Stimulated activated naive CD4-positive, alpha-beta T cell (primary cell): ENCODE results near the gene AKR1C1.
"Not testable (repeated sequence)": the region's sequence is repeated elsewhere in the genome, so short reads cannot be mapped to it uniquely, and the experiment has no call there.

ENCODE experiments used
- DNase-seq, 6 experiments: peaks; one replicate each; lab custom pipeline; 2025; lab: John Stamatoyannopoulos, UW

AKR1C1 gene

DNA sequence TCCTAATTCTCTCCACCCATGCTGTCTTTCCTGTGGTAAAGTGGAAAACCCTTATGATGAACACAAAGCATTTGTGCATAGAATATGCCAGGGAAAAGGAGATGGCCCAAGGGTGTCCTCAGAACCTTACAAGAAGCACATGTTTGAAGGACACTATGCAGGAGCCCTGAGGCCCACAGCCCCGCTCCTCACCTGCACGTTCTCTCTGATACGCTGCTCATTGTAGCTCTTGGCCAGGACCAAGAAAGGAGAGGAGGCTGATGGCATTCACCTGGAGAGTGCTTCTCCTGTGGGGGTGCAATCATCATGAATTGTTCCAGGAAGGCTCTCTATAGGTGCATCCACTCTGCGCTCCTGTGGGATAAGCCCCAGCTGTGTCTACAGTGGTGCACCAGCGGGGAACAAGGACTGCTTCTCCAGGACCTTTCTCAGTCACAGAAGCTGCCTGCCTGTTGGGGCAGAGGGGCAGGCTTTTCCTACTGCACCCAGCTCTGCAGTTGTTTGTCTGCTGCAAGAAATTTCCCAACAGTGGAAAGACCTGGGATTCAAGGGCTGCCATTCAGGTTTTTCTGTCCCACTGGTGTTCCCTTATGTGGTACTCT lies 20.5 kb downstream of the AKR1C1 start:
- DNase-seq = no peak

DNA sequence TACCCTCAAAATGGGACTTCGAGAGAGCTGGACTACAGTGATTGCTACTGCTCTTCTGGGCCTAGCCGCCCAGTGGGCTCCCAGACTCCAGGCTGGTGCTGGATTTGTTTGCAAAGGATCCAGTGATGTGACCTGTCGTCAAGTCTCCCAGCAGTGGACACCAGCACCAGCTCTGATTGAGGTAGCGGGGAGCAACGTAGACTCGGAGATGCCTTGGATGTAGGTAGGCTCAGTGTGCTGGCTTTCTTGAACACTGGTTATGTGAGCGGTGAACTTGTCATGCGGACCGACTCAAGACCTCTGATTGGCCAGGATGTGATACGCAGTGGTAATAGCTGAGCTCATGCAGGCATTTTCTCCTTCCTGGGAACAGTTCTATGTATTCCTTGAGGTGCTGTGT lies 21.0 kb downstream of the AKR1C1 start:
- no peak for DNase-seq

DNA sequence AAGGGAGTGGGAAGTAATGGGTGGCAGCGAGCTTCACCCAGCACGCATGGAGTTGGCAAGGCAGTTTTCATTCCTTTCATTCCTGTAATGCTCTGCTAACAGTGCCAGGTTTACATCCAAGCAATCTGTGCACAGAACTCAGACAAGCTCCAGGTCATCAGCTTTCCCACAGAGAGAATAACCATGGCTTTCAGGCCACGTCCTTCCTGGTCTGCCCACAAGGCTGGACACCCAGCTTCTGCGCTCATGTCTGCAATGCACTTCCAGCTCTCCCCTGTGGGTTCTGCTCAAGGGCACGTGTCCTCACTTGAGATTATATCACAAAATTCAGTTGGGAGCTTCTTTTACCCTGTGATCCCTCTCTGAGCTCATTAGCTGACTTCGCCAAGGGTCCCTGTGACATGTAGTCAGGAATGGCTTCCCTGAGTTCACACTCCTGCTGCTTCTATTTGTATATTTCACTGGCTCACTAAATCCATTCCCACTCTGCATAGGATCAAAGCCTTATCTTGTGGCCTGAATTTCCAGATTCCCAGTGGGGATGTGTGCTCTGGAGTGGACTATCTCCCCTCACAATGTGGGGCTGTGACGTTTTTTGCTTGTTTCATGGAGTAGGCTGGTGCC lies 21.9 kb downstream of the AKR1C1 start:
- no peak for DNase-seq

DNA sequence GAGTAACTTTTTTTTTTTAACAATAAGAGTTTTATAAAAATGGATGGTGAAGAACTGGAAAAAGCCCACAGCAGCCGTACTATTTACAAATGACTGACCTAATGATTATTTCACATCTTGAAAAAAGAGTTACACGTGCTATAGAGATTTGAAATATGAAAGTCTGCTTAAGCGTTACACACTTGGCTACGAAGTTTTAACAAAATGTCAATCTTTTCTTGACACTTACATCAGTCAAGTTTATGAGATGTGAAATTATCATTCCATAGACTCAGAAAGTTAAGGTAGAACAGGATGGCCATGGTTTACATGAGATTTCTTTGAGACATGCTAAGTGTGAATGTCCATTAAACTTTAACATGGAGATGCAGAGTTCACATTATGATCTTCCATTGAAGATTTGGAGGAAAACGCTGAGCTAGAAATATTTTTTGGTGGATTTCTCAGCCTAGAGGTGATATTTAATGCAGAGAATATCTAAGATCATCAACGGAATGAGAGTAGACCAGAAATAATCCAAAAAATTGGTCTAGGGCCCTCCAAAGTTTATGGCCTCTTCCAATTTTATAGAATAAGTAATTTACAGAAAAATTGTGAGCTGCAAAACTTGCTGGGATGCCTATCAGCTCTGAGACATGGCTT lies 24.9 kb downstream of the AKR1C1 start:
- DNase-seq = not testable (repeated sequence)

DNA sequence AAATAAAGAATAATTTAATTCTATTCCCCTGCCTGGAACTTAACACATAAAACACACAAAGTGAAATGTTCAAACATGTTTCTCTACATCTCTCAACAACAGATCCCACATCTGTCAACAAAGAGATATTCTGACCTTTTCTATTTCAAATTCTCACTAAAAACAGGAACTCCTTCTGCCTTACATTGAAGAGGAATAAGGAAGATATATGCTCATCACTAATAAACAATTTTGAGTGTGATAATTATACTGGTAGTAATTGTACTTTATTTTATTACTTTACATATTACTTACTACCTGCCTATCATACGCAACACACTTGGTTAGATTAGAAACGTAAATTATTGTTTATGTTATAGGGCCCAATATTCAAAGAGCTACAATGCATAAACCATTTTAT lies 27.0 kb downstream of the AKR1C1 start:
- no peak for DNase-seq

DNA sequence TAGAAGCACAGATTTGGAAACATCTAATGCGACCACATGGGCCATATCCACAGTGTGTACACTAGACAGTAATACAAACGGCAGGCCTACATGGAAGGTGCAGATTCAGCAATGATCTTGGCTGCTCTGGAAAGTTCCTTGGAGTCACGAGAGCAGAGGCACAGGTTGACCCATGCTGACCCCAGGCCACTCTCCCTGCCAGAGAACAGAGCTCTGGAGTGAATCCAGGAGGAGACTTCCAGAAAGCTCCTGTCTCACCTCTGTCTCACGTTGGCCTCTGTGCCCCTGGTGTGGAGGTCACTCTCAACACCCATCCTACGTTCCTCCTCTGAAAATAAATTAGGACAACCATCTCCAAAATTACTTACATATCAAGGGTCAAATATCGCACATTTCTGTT lies 28.2 kb downstream of the AKR1C1 start:
- DNase-seq = not testable (repeated sequence)

DNA sequence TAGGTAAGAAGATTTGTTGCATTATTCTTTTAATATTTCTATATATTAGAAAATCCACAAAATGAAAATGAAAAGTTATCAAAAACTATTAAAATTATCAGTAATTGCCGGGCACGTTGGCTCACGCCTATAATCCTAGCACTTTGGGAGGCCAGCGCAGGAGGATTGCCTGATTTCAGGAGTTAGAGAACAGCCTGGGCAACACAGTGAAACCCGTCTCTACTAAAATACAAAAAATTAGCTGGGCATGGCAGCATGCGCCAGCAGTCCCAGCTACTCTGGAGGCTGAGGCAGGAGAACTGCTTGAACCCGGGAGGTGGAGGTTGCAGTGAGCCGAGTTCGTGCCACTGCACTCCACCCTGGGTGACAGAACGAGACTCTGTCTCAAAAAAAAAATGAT lies 29.3 kb downstream of the AKR1C1 start:
- DNase-seq = not testable (repeated sequence)

DNA sequence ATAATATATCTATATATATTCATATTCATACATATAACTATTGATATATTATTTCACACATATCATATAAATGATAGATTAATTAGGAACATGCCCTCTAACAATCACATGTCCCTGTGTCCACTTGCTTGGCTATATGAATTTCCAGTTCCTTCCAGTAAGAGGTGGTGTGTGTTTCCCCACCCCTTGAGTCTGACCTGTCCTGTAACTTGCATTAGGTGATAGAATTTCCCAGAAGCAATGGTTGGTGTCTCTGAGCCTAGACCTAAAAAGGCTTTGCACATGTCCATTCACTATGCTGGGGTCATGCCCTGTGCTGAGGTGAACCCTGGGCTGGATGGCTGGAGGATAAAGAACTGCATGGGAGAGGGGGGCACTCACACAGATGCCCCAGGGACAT lies 31.0 kb downstream of the AKR1C1 start:
- not testable (repeated sequence) for DNase-seq

DNA sequence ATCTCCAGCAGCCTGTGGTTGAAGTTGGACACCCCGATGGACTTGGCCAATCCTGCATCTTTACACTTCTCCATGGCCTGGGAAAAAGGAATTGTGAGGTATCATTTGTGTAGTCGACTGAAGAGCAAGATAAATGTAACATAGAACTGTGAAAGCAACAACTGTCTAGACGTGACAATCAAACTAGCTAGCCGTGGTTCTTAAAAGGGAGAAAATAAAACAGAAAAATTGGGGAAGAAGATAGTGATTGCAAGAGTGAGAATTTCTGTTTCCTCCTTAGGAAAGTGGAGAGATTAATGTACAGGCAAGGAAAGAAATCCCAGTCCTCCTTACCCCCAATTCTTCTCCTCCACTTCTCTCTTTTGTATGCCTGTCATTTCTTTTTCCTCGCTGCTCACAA lies 35.5 kb downstream of the AKR1C1 start:
- DNase-seq = no peak

DNA sequence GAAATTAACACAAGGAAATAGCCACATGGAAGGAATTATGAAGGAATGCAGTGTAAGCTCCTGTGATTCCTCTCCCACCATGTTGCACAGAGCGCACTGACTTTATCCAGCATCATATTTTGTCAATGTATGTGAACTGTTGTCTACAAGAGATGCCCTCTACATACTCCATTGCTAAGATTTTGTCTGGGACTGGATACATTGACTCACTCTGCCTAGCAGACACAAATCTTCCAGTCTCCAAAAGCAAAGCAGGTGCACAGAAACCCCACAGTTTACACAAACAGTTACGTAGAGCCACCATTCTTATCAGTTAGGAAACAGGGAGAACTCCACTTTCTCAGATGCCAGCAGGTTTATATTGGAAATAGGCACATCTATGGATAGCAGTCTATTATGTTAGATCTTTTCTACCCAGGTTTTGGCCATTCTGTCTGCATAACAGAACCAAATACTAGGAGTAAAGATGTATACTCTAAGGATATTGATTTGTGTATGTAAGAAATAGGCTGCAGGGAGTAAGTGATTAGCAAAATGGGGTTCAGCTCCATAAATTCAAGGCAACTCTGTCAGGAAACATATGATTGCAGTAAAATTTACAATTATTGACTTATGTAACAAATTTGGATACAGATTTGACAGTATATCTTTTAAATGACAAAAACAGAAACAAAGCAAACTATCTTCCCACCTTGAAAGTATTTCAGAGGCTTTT lies 39.0 kb downstream of the AKR1C1 start:
- no peak for DNase-seq

DNA sequence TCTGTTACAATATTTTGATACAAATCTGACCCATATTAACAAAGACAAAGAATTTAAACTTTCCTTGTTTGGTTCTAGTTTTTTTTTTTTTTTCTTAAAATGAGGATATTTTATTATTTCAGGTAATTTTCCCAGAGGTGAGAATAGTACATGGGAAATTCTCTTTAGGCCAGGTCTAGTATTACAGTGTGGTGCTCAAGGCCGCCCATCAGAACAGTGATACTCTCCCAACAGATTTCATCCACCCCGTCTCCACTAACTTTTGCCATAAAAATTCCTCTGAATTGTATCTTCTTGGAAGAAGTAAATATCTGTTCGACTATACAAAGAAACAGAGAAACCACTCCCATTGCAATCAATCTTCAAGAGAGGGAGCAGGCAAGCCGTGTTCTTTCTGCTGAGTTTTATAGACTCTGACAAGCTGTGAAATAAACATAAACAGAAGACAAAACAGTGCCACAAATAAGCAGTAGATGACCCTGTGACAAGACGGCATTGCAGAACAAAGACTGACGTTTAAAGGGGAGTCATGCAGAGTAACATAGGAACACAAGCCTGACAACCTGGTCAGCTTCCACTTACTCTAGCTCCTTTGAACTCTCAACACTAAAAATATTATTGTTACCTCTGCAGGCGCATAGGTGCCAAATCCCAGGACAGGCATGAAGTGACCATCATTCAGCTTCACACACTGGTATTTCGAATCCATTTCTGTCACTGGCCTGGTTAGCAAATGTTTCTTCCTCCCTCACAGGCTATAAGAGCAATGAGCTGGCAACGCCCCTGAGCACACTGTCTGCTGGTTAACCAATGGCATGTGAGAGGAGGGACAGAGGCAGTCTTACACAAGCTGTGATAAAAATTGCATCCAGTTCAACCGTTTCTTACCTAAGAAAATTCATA lies 40.2 kb downstream of the AKR1C1 start, which contains the start of gene AKR1C2:
Gene AKR1C2 (minus strand): TSS at position 731 of the 903 bp plus-strand sequence. CDS start 22 bp downstream, at position 709.
- DNase-seq = not testable (repeated sequence)

DNA sequence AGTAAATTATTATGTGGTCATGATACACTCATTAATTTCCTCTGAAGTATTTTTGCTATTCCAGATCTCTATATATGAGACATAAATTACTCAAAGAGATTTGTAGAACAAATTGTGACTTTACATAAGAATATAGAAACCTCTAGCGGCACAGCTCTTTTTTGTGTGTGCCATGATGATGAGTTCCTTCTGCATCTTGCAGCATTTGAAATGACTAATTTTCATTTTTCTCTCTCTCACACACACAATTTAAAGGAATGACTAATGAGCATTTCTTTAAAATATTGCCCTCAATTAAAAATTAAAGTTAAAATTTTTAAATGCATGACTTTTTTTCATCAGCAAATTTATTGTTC lies 40.8 kb downstream of the AKR1C1 start:
- not testable (repeated sequence) for DNase-seq

DNA sequence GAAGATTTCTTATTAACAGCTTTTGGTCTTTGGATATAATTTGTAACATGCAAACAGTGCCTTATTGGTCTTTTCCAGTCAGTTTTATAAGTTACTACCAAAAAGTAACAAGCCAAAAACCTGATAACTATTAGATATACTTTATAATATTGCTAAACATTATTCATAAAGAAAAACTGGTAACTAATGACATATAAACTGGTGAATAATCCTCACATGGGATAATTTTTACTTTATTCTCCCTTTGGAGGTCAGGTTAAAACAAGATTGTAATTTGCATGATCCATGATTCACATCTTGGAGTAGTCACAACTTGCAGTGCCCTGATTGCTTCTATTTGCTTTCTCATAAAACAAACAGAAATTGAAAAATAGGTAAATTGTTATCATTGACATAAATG lies 41.3 kb downstream of the AKR1C1 start:
- not testable (repeated sequence) for DNase-seq

DNA sequence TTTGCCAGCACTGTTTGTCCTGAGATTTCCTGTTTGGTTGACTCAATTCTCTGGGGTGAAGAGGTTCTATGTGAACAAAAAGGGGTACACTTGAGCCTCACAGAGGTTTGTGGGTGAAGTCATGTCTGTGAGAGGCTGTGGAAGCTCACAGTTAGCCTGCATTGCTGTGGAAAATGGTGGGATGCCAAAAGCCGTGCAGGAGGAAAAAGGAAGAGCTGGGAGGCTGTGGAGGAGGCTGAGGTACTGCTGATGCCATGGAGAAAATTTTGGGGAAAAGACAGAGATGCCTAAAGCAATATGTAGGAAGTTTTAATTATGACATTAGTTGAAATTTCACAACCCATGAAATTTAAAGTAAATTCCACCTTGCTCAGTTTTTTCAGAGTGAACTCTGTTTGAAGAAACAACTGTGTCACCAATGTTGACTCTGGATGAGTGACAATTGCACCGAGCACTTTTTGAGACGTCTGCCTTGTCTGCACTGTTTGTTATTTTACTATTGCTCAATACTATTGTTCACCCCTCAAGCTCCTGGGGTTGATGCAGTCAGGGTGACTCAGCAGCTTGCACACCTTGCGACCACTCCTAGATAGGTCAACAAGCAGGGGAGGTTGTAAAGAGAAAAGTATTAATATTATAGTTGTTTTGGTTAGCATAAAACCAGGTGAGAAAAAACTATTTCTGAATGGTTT lies 45.8 kb downstream of the AKR1C1 start:
- DNase-seq = not testable (repeated sequence)

DNA sequence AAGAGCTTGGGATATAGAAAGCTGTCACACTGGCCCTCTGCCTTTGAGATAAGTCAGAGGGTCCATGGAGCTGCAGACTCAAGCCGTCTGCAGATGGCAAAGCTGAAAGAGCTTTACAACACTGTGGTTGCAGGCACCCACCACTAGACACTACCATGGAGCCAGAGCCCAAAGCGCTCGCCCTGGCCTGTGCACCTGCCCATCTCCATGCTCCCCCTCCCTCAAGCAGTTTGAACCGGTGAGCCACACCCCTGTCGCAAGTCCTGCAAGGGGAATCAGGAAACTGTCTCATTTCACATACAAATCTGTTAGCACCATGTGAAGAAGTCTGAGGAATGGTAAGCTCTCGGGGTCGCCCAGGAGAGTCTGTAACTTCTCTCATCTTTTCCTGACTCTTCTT lies 46.8 kb downstream of the AKR1C1 start:
- not testable (repeated sequence) for DNase-seq

DNA sequence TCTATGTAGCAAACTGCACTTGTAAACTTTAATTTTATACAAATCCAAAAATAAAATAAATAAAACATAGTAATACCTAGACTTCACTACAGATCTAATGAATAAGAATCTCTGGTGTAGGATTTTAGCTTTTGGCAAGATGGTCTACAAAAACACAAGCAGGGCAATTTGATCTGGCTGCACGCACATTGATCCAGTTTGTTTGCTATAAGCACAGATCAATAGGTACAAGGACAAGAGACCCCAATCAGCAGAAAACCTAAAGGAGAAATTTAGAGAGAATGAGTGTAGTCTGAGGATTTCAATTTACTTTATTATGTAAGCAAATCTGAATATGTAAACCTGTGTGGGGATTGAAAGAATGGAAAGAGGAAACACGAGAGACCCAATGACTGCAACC lies 48.2 kb downstream of the AKR1C1 start:
- DNase-seq = not testable (repeated sequence)

DNA sequence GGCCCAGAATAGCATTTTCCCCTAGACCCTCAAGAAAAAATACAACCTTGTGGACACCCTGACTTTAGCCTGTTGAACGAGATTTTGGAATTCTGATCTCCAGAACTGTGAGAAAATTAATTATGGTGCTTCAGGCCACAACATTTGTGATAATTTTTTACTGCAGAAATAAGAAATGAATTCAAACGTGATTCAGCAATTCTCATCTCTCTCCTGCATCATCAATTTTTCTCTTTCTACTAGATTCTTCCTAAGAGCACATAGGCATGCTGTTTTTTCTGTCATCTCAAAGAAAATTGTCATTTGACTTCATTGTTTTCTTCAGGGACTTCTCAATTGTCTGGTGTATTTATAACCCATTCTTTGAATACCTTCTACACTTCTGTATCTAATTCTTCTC lies 49.4 kb downstream of the AKR1C1 start:
- DNase-seq = no peak

DNA sequence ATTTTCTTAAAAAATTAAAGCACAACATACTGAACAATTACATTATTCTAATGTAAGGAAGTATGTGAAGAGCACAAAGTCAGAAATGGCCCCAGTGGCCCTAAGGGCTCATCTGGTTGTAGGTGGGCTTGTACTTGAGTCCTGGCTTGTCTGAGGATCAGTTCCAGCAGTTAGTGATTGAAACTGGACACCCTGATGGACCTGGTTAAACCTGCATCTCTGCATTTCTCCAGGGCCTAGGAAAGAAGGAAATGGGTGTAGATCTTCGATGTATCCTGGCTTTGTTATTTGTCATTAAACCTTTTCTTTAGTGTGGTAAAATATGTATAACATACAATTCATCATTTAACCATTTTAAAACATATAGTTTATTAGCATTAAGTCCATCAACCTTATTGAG lies 50.2 kb downstream of the AKR1C1 start:
- DNase-seq = no peak

DNA sequence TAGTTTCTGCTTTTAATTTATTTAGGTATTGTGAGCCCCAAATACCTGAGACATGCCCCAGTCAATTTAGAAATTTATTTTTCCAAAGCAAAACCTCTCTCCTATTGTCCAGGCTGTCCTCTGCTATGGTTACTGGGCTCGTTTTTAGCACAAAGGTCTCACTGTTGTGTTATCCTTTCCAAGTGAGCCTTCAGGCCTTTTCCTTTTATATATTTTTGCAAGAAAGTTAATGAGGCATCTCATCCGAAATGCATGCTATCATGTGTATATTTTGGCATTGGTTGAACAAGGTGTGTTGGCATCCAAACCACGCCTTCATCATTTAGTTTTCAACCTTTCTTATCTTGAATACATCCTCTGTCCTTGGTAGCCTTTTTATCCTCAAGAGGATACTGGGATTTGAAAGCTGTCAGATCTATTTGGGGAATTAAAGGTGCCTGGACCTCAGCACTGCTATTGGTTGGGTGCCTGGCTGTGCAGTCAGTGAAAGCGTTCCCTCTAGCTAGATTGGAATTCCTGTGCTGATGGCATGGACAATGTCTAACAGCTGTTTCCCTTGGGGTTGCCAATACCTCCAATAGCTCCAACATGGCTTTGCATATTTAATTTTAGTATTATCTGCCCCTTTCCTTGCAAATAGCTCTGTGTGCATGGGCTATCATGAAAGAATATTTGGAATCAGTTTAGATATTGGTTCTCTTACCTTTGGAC lies 51.1 kb downstream of the AKR1C1 start:
- not testable (repeated sequence) for DNase-seq

DNA sequence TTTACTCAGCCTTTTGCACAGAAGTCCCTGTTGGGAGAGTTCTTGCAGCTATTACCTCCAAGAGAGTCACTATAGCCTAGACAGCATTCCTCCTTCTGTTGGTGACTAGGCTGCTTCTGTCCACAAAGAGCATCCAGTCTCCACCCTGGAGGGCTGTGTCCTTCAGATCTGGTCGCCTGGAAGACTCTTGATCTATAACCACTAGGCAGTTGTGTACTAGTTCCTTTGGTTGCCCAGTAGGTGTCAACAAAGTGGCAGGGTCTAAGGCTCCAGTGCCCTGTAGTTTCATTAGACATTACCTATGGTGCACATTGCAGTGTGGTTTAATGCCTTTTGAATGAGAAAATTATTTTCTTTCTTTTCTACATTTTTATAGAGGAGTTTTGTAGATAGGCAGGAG lies 51.7 kb downstream of the AKR1C1 start:
- no peak for DNase-seq

DNA sequence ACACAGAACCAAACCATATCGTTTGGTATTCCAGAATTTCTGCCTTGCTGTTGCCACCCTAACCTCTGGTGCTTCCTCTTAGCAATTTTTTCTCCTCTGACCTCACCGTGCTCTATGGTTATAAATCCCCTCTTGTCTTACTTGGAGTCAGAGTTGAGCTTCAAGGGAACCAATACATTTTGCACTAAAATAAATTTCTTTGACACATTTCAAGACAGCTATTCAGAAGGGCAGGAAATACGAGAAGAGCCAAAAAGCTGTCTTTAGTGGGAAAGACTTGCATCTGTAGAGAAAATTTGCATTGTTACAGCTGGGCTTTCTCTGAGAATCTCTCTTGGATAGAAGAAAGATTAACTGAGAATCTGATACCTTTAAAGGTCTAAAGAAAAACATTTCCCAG lies 54.9 kb downstream of the AKR1C1 start:
- no peak for DNase-seq
